Measurements from ENCODE around the gene CADM1.

- TF ChIP-seq POLR2A (IDR thresholded peaks at IDR 0.05) (no peak), CTCF (IDR thresholded peaks at IDR 0.05) (no peak)
These were observed 192.3 kb downstream of the CADM1 start for GRCh38 chr11:115311949-115312348.

Data from right lobe of liver (tissue), 4 donors.